ENCODE measurements around the gene PROM1.

GRCh38 chr4:15942283-15942682 lies 141.5 kb downstream of the PROM1 start:
- no peak for TF ChIP-seq CTCF (IDR thresholded peaks at IDR 0.05; ENCODE audit: insufficient read depth, low read length, poor library complexity, severe bottlenecking)
- no peak for TF ChIP-seq EZH2phosphoT487 (conservative IDR thresholded peaks at IDR 0.05; ENCODE audit: low read length)
